Karpas-422 (cell line): Measurements from ENCODE around the gene SMARCA1. TPM values are rescaled to one million over a fixed set of nuclear protein-coding genes. Genes with fewer than 3 reads are reported as not detected.
A peak's percentile ranks its signal among the peaks of the same experiment; 100 is the strongest.

Experiments used
- DNase-seq: peaks from one replicate; pipeline ENCODE4 v3.0.0-alpha.2; 2015
- H2AFZ ChIP-seq: fragments of 200-600 bp; sonication (generic); 2 replicates; pipeline ENCODE4 v1.6.1; 2014; ENCODE audit warnings: antibody characterized with exemption, low read length, mixed read lengths
- H3K27ac ChIP-seq: fragments of 200-600 bp; sonication (generic); 2 replicates; pipeline ENCODE4 v1.5.1; 2014; ENCODE audit warnings: mild to moderate bottlenecking, low read length, moderate library complexity
- H3K27me3 ChIP-seq: fragments of 200-600 bp; sonication (generic); 2 replicates; pipeline ENCODE4 v1.6.1; 2014; ENCODE audit warnings: low read length, mixed read lengths
- H3K36me3 ChIP-seq: fragments of 200-600 bp; sonication (generic); 2 replicates; pipeline ENCODE4 v1.6.1; 2014; ENCODE audit warnings: low read length, mixed read lengths; ENCODE audit not compliant: insufficient read depth
- H3K4me1 ChIP-seq: fragments of 200-600 bp; sonication (generic); 2 replicates; pipeline ENCODE4 v1.6.1; 2014; ENCODE audit warnings: mild to moderate bottlenecking, low read length, mixed read lengths
- H3K4me2 ChIP-seq: fragments of 200-600 bp; sonication (generic); 2 replicates; pipeline ENCODE4 v1.6.1; 2014; ENCODE audit warnings: low read length, low read depth, mild to moderate bottlenecking; ENCODE audit not compliant: poor library complexity, severe bottlenecking
- H3K4me3 ChIP-seq: fragments of 200-600 bp; sonication (generic); 2 replicates; pipeline ENCODE4 v1.5.1; 2014; ENCODE audit warnings: mild to moderate bottlenecking, antibody characterized with exemption, low read length, mixed read lengths
- H3K79me2 ChIP-seq: fragments of 200-600 bp; sonication (generic); 2 replicates; pipeline ENCODE4 v1.6.1; 2014; ENCODE audit warnings: mild to moderate bottlenecking, low read length, mixed read lengths
- H3K9ac ChIP-seq: fragments of 200-600 bp; sonication (generic); 2 replicates; pipeline ENCODE4 v1.6.0; 2014; ENCODE audit warnings: low read length
- H3K9me2 ChIP-seq: fragments of 200-600 bp; sonication (generic), shearing (Covaris generic); replicated peaks from 2 replicates; pipeline ENCODE4 v1.6.0; 2014; ENCODE audit warnings: mild to moderate bottlenecking, low read length, moderate library complexity; ENCODE audit not compliant: insufficient read depth
- H3K9me3 ChIP-seq: fragments of 300-700, 200-600 bp; sonication (generic); 2 replicates; pipeline ENCODE4 v1.6.1; 2014; ENCODE audit warnings: low read length, mixed read lengths
- H4K20me1 ChIP-seq: fragments of 200-600 bp; sonication (generic); 2 replicates; pipeline ENCODE4 v1.6.1; 2014; ENCODE audit warnings: mild to moderate bottlenecking, antibody characterized with exemption, low read length, low read depth; ENCODE audit not compliant: insufficient read depth
- total RNA-seq: library from RNA; depleted of rRNA; stranded (reverse); fragments of >200 nt; shearing (Covaris generic); gene quantifications from 2 replicates; pipeline ENCODE4 v1.2.3, GENCODE V29; 2014; ENCODE audit warnings: low replicate concordance

SMARCA1 gene
- total RNA-seq, 1 experiment from 2014 or later: not detected

DNA sequence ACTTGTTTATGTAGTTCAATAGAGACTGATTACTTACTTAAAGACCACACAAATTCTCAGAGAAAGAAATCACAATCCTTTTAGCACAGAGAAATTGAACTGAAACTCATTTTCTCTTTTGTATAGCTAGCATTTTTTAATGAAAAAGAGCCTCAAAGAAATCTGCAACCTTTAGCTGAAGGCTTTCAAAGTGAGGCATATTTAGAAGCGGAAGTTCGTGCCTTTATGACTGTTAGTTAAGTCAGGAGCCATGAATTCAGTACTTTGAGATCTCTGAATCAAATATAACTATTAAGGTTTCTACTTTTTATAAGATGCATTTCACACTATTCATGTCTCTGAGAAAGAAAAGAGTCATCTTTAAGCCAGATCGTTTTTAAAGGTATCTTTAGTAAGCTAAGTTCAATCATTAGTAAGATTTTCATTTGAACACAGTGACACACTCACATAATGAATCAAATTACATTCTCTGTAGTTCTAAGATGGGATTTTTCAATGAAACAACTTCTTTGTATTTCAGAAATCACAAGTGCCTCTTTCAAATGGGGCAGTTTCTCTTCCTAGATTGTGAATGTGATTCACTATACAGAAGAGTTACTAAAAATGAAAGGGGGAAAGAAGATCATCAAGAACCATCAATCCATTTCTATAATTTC is 61.4 kb downstream of the SMARCA1 start:
- no peaks in the 10 kb centered on the region for H3K4me1 ChIP-seq
- no peaks in the 10 kb centered on the region for H3K9me3 ChIP-seq
- no peaks in the 10 kb centered on the region for H3K36me3 ChIP-seq
- no peak overlapping the region for H2AFZ ChIP-seq
- no peaks in the 10 kb centered on the region for H3K9me2 ChIP-seq
- H3K4me2 ChIP-seq: no peak overlapping the region
- no peaks in the 10 kb centered on the region for H3K79me2 ChIP-seq
- no peaks in the 10 kb centered on the region for H3K27me3 ChIP-seq
- DNase-seq: no peak
- H3K27ac ChIP-seq: no peak overlapping the region
- H3K9ac ChIP-seq: no peak overlapping the region
- H4K20me1 ChIP-seq: no peaks in the 10 kb centered on the region
- no peak overlapping the region for H3K4me3 ChIP-seq

DNA sequence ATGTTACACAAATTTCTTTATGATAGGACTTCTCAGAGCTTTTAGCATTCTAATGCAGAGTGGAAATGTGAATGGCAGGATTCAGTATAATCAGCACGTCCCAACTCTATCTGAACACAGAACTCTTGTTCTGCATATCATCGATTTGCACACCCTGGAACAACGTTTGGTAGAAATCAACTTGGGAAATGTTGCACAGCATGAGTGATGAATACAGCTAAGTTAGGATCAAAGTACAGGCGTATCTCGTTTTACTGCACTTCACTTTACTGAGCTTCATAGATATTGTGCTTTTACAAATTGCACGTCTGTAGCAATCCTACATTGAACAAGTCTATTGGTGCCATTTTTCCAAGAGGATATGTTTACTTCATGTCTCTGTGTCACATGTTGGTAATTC is 70.8 kb downstream of the SMARCA1 start:
- no peak overlapping the region for H2AFZ ChIP-seq
- H3K4me3 ChIP-seq: no peak overlapping the region
- no peaks in the 10 kb centered on the region for H3K79me2 ChIP-seq
- no peaks in the 10 kb centered on the region for H3K27me3 ChIP-seq
- no peaks in the 10 kb centered on the region for H4K20me1 ChIP-seq
- no peak for DNase-seq
- H3K27ac ChIP-seq: no peak overlapping the region
- no peak overlapping the region for H3K9ac ChIP-seq
- no peak overlapping the region for H3K4me2 ChIP-seq
- H3K9me2 ChIP-seq: no peaks in the 10 kb centered on the region
- no peaks in the 10 kb centered on the region for H3K9me3 ChIP-seq
- H3K4me1 ChIP-seq: no peaks in the 10 kb centered on the region
- no peaks in the 10 kb centered on the region for H3K36me3 ChIP-seq

DNA sequence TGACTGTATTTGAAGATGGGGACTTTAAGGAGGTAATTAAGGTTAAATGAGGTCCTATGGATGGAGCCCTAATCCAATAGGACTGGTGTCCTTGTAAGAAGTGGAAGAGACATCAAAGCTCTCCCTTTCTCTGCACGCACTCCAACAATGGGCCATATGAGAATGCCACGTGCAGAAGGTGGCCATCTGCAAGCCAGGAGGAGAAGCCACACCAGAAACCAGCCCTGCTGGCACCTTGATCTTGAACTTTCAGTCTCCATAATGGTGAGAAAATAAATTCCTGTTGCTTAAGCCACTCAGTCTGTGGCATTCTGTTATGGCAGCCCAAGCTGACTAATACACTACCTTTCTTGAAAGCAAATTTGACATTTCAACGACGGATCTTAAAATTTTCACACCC is 73.2 kb downstream of the SMARCA1 start:
- Histone ChIP-seq H3K27ac (no peak overlapping the region), H3K4me3 (no peak overlapping the region), H3K9ac (no peak overlapping the region), H3K79me2 (no peaks in the 10 kb centered on the region), H3K4me1 (no peaks in the 10 kb centered on the region), H4K20me1 (no peaks in the 10 kb centered on the region), H3K9me3 (no peaks in the 10 kb centered on the region), H2AFZ (no peak overlapping the region), H3K36me3 (no peaks in the 10 kb centered on the region), H3K27me3 (no peaks in the 10 kb centered on the region), H3K9me2 (no peaks in the 10 kb centered on the region), H3K4me2 (no peak overlapping the region)
- DNase-seq: no peak

DNA sequence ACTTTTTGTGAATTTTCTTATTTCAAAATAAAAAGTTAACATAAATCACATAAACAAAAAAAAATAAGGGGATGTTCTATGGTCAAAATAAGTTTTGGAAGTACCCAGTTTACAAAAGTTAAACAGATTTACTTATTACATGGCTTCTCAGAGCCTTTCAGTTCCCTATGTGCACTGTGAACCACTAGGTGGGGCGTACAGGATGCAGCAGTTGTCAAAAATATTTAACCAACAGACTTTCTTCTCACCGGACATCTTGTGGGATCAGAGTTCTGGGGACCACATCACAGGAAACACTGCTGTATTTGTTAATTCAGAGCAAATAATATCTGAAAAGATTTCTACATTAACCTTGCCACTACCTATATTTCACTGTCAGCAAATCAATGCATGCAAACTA is 74.1 kb downstream of the SMARCA1 start:
- Histone ChIP-seq H3K9me3 (no peaks in the 10 kb centered on the region), H3K4me2 (no peak overlapping the region), H3K4me3 (no peak overlapping the region), H3K79me2 (no peaks in the 10 kb centered on the region), H3K27ac (no peak overlapping the region), H2AFZ (no peak overlapping the region), H3K9me2 (no peaks in the 10 kb centered on the region), H3K4me1 (no peaks in the 10 kb centered on the region), H3K9ac (no peak overlapping the region), H3K27me3 (no peaks in the 10 kb centered on the region), H3K36me3 (no peaks in the 10 kb centered on the region), H4K20me1 (no peaks in the 10 kb centered on the region)
- peak; percentile 42 for DNase-seq

- H3K27ac ChIP-seq: no peak overlapping the region
- no peaks in the 10 kb centered on the region for H3K79me2 ChIP-seq
- H3K9ac ChIP-seq: no peak overlapping the region
- H3K27me3 ChIP-seq: no peaks in the 10 kb centered on the region
- no peaks in the 10 kb centered on the region for H4K20me1 ChIP-seq
- no peaks in the 10 kb centered on the region for H3K9me3 ChIP-seq
- no peaks in the 10 kb centered on the region for H3K36me3 ChIP-seq
- no peaks in the 10 kb centered on the region for H3K9me2 ChIP-seq
- H3K4me3 ChIP-seq: no peak overlapping the region
- H3K4me2 ChIP-seq: no peak overlapping the region
- H2AFZ ChIP-seq: no peak overlapping the region
- H3K4me1 ChIP-seq: no peaks in the 10 kb centered on the region
- no peak for DNase-seq
These were observed 77.9 kb downstream of the SMARCA1 start for GRCh38 chrX:129445436-129445835.

- Histone ChIP-seq H3K36me3 (no peaks in the 10 kb centered on the region), H3K9ac (no peak overlapping the region), H3K4me1 (no peaks in the 10 kb centered on the region), H2AFZ (no peak overlapping the region), H4K20me1 (no peaks in the 10 kb centered on the region), H3K79me2 (no peaks in the 10 kb centered on the region), H3K4me3 (no peak overlapping the region), H3K27me3 (no peaks in the 10 kb centered on the region), H3K9me2 (no peaks in the 10 kb centered on the region; the same call in 1 of the 2 replicates), H3K4me2 (no peak overlapping the region), H3K27ac (no peak overlapping the region), H3K9me3 (no peaks in the 10 kb centered on the region)
- no peak for DNase-seq
These were observed 89.3 kb downstream of the SMARCA1 start for GRCh38 chrX:129433945-129434344.

DNA sequence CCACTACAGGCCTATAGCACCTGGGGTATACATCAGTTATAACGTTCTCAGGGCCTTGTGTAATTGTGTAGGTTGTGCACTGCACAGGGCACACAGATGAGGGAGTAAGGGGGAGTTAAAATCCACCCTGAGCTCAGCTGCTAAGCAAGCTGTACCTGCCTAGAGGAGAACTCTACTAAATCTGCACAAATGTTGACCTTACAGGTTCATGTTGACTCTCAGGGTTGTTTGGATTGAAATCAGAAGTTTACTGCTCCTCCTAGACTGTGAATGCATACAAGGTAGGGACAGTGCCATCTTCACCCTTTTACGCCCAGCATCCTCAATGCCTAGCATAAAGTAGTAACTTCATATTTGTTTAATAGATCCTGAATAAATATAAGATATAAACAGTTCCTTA is 89.8 kb downstream of the SMARCA1 start:
- no peak overlapping the region for H2AFZ ChIP-seq
- H3K27ac ChIP-seq: no peak overlapping the region
- no peaks in the 10 kb centered on the region for H3K36me3 ChIP-seq
- H3K9ac ChIP-seq: no peak overlapping the region
- DNase-seq: no peak
- H3K4me1 ChIP-seq: no peaks in the 10 kb centered on the region
- H4K20me1 ChIP-seq: no peaks in the 10 kb centered on the region
- no peaks in the 10 kb centered on the region for H3K9me3 ChIP-seq
- H3K9me2 ChIP-seq: no peaks in the 10 kb centered on the region; the same call in 1 of the 2 replicates
- no peak overlapping the region for H3K4me2 ChIP-seq
- H3K4me3 ChIP-seq: no peak overlapping the region
- H3K27me3 ChIP-seq: no peaks in the 10 kb centered on the region
- H3K79me2 ChIP-seq: no peaks in the 10 kb centered on the region

DNA sequence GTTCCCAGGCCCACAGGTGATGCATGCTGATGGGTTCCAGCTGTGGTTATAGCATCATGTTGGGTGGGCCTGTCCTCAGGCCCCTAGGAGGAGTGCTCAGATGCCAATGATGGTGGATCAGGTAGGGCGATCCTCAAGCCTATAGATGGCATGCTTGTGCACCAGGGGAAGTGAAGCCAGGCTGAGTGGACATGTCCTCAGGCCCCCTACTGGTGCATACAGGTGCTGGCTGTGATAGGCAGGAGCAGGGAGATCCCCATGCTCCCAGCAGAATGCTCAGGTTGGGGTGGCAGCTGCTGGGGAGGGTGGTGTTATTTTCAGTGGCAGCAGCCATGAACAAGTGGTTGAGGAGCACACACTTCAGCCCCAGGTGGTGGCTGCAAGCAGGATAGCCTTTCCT is 96.0 kb downstream of the SMARCA1 start:
- Histone ChIP-seq H3K9ac (no peak overlapping the region), H3K4me2 (no peak overlapping the region), H3K9me2 (no peaks in the 10 kb centered on the region), H3K4me3 (no peak overlapping the region), H3K27me3 (no peaks in the 10 kb centered on the region), H3K36me3 (no peaks in the 10 kb centered on the region), H4K20me1 (no peaks in the 10 kb centered on the region), H3K4me1 (no peaks in the 10 kb centered on the region), H3K79me2 (no peaks in the 10 kb centered on the region), H2AFZ (no peak overlapping the region), H3K27ac (no peak overlapping the region), H3K9me3 (no peaks in the 10 kb centered on the region)
- peak; percentile 43 for DNase-seq
